ENCODE measurements around the gene RBM20. TPM values are rescaled to one million over a fixed set of nuclear protein-coding genes. Genes with fewer than 3 reads are reported as not detected.

The RBM20 gene
- total RNA-seq, 1 experiment from 2014 or later, result 0.17 TPM

GRCh38 chr10:110793886-110794285 is 149.8 kb downstream of the RBM20 start:
- H3K14ac ChIP-seq (ENCODE audit: insufficient read depth, low read length), result no peak overlapping the region
- H3K18ac ChIP-seq (ENCODE audit: insufficient read length, low read depth, low read length), result no peak overlapping the region
- Mint-ChIP-seq H3K27ac (no peak overlapping the region), H3K4me3 (no peak overlapping the region), H3K9me3 (no peaks in the 10 kb centered on the region), H3K36me3 (ENCODE audit: insufficient read depth in 1 of 3, low read depth in 3 of 3) (no peaks in the 10 kb centered on the region), H3K27me3 (ENCODE audit: low read depth) (no peaks in the 10 kb centered on the region; the same call in 1 of the 2 replicates), H3K4me1 (peaks cover 3% of the 10 kb centered on the region in 2 experiments; a peak in 2 of 4 replicates)
- no peak overlapping the region for H2BK120ac ChIP-seq (ENCODE audit: low read depth, low read length, poor library complexity, severe bottlenecking)
- no peak overlapping the region for H3T11ph ChIP-seq (ENCODE audit: low read length)
- H4K5ac ChIP-seq (ENCODE audit: insufficient read length, low read depth, low read length), result no peak overlapping the region
- no peak overlapping the region for H4K8ac ChIP-seq (replicated peaks; ENCODE audit: insufficient read length, low read depth, low read length)
- H2BK20ac ChIP-seq (ENCODE audit: low read depth, low read length, poor library complexity, severe bottlenecking), result no peak overlapping the region
- H3K27ac ChIP-seq (ENCODE audit: insufficient read length, low read depth, low read length), result no peak overlapping the region
- no peak overlapping the region for H3K9ac ChIP-seq (ENCODE audit: extremely low read depth, insufficient read length, low read length)
- no peak overlapping the region for H3K23ac ChIP-seq (ENCODE audit: insufficient read length, low read depth, low read length)
- H3K4me1 ChIP-seq (ENCODE audit: insufficient read depth, low read length), result no peaks in the 10 kb centered on the region
- H2BK5ac ChIP-seq (ENCODE audit: insufficient read length, low read length), result no peak overlapping the region
- H3K4me2 ChIP-seq (ENCODE audit: insufficient read depth, insufficient read length, low read length), result no peak overlapping the region
- no peaks in the 10 kb centered on the region for H3K23me2 ChIP-seq (ENCODE audit: insufficient read length, low read depth, low read length, poor library complexity, severe bottlenecking)
- no peak overlapping the region for H2BK15ac ChIP-seq (ENCODE audit: low read depth, low read length)
- no peaks in the 10 kb centered on the region for H3K27me3 ChIP-seq (ENCODE audit: insufficient read depth, low read length)
- no peaks in the 10 kb centered on the region for H3K79me1 ChIP-seq (ENCODE audit: insufficient read depth, low read depth, low read length, poor library complexity, severe bottlenecking)
- H2AK5ac ChIP-seq (ENCODE audit: insufficient read length, low read length), result no peak overlapping the region
- no peaks in the 10 kb centered on the region for H3K79me2 ChIP-seq (ENCODE audit: insufficient read depth, low read length)
- no peak for TF ChIP-seq CTCF (conservative IDR thresholded peaks at IDR 0.05)
- H2BK12ac ChIP-seq (ENCODE audit: insufficient read length, low read depth, low read length), result no peak overlapping the region
- H3K56ac ChIP-seq (ENCODE audit: insufficient read length, low read depth, low read length), result no peak overlapping the region
- no peak for DNase-seq
- no peak overlapping the region for H4K91ac ChIP-seq (ENCODE audit: insufficient read length, low read depth, low read length)
- no peak overlapping the region for H2AFZ ChIP-seq (ENCODE audit: low read length)
- WGBS (ENCODE audit: extremely low coverage, insufficient read length, low lambda C conversion rate), result no CpG with 5 or more reads among the region's 6 CpGs
- no peaks in the 10 kb centered on the region for H4K20me1 ChIP-seq (ENCODE audit: control insufficient read depth, insufficient read depth, insufficient read length)
- H3K9me3 ChIP-seq (ENCODE audit: control insufficient read depth, low read depth, low read length), result no peaks in the 10 kb centered on the region
- H3K4ac ChIP-seq (ENCODE audit: low read depth, low read length), result no peak overlapping the region
